Activated effector memory CD4-positive, alpha-beta T cell treated with Interleukin-2 at 50 U/mL for 16 hours (primary cell): ENCODE results near the gene RYR2.
"Not testable (repeated sequence)": the region's sequence is repeated elsewhere in the genome, so short reads cannot be mapped to it uniquely, and the experiment has no call there.

Source experiments
- DNase-seq: peaks from one replicate; pipeline ENCODE4 v3.0.0-alpha.2; 2020

RYR2 gene

GRCh38 chr1:237590386-237590785, 548.4 kb downstream of the RYR2 start:
- no peak for DNase-seq

- no peak for DNase-seq
These were observed 549.4 kb downstream of the RYR2 start for GRCh38 chr1:237591353-237591752.

- DNase-seq = not testable (repeated sequence)
These were observed 561.1 kb downstream of the RYR2 start for GRCh38 chr1:237603036-237603568.

GRCh38 chr1:237608433-237608832, 566.4 kb downstream of the RYR2 start:
- no peak for DNase-seq

GRCh38 chr1:237610157-237610556, 568.2 kb downstream of the RYR2 start:
- DNase-seq = no peak

GRCh38 chr1:237613984-237614383, 572.0 kb downstream of the RYR2 start:
- no peak for DNase-seq

GRCh38 chr1:237619553-237619952, 577.6 kb downstream of the RYR2 start:
- no peak for DNase-seq

GRCh38 chr1:237634922-237635321, 592.9 kb downstream of the RYR2 start:
- no peak for DNase-seq

- no peak for DNase-seq
These were observed 596.6 kb downstream of the RYR2 start for GRCh38 chr1:237638555-237638954.

- no peak for DNase-seq
These were observed 598.2 kb downstream of the RYR2 start for GRCh38 chr1:237640011-237640671.

GRCh38 chr1:237640966-237641365, 599.0 kb downstream of the RYR2 start:
- no peak for DNase-seq

GRCh38 chr1:237650809-237651208, 608.8 kb downstream of the RYR2 start:
- DNase-seq = no peak

- DNase-seq = no peak
These were observed 613.8 kb downstream of the RYR2 start for GRCh38 chr1:237655778-237656177.

- no peak for DNase-seq
These were observed 622.4 kb downstream of the RYR2 start for GRCh38 chr1:237664348-237664747.

- no peak for DNase-seq
These were observed 628.3 kb downstream of the RYR2 start for GRCh38 chr1:237670302-237670701.

- DNase-seq = no peak
These were observed 629.3 kb downstream of the RYR2 start for GRCh38 chr1:237671262-237671661.

GRCh38 chr1:237671935-237672334, 630.0 kb downstream of the RYR2 start:
- no peak for DNase-seq

- DNase-seq = no peak
These were observed 630.8 kb downstream of the RYR2 start for GRCh38 chr1:237672748-237673147.

GRCh38 chr1:237673631-237674030, 631.6 kb downstream of the RYR2 start:
- DNase-seq = no peak

- no peak for DNase-seq
These were observed 636.0 kb downstream of the RYR2 start for GRCh38 chr1:237677979-237678378.

GRCh38 chr1:237679687-237680086, 637.7 kb downstream of the RYR2 start:
- no peak for DNase-seq

GRCh38 chr1:237681210-237681609, 639.2 kb downstream of the RYR2 start:
- DNase-seq = no peak

GRCh38 chr1:237684236-237684635, 642.3 kb downstream of the RYR2 start:
- DNase-seq = no peak

- no peak for DNase-seq
These were observed 643.6 kb downstream of the RYR2 start for GRCh38 chr1:237685551-237685950.

- no peak for DNase-seq
These were observed 645.8 kb downstream of the RYR2 start for GRCh38 chr1:237687804-237688203.
